Colonic mucosa (tissue), 4 donors: ENCODE data around the gene C1orf105. TPM values are rescaled to one million over a fixed set of nuclear protein-coding genes. Genes with fewer than 3 reads are reported as not detected.

Experiments used
- DNase-seq: peaks from one replicate; pipeline ENCODE4 v3.0.0-alpha.2; 2020
- H3K27ac ChIP-seq: fragments of 200-600 bp; one replicate; pipeline ENCODE4 v1.8.0; 2021
- H3K27me3 ChIP-seq: fragments of 200-600 bp; one replicate; pipeline ENCODE4 v1.8.0; 2021
- H3K36me3 ChIP-seq: fragments of 200-600 bp; one replicate; pipeline ENCODE4 v1.8.0; 2021
- H3K4me1 ChIP-seq: fragments of 200-600 bp; one replicate; pipeline ENCODE4 v1.8.0; 2021; ENCODE audit warnings: mild to moderate bottlenecking
- H3K4me3 ChIP-seq: fragments of 200-600 bp; one replicate; pipeline ENCODE4 v1.8.0; 2021
- H3K9ac ChIP-seq, 2 donors: one replicate each; pipeline ENCODE4 v1.7.0; 2013; ENCODE audit warnings: control low read depth in 2 of 2, low read depth in 2 of 2, low read length in 2 of 2
- H3K9me3 ChIP-seq: fragments of 200-600 bp; one replicate; pipeline ENCODE4 v1.8.0; 2021
- CTCF ChIP-seq: fragments of 200-600 bp; IDR thresholded peaks from one replicate; pipeline ENCODE4 v1.8.0; 2022; ENCODE audit warnings: antibody characterized with exemption, mild to moderate bottlenecking
- intact Hi-C: fragments of 100-400 bp; cut with DNase I; formaldehyde crosslinking; loops from one replicate; pipeline ENCODE4 v1.14.1; 2022
- total RNA-seq, 2 donors: library from RNA; stranded (reverse); fragmentation: NEBNext Ultra II Directional in 1 of 2; extraction: Animal tissue kit (Norgen Biotek cat#: 25700) in 1 of 2; gene quantifications; one replicate each; pipeline ENCODE4 v1.2.1, GENCODE V29; 2021
- donor health status: healthy.
- donor health status: DM: no; HTN: no; CAD: no.
- donor health status: DM: no; HTN: no; CAD: no.

The C1orf105 gene
- total RNA-seq, 2 donors from 2014 or later: not detected

DNA sequence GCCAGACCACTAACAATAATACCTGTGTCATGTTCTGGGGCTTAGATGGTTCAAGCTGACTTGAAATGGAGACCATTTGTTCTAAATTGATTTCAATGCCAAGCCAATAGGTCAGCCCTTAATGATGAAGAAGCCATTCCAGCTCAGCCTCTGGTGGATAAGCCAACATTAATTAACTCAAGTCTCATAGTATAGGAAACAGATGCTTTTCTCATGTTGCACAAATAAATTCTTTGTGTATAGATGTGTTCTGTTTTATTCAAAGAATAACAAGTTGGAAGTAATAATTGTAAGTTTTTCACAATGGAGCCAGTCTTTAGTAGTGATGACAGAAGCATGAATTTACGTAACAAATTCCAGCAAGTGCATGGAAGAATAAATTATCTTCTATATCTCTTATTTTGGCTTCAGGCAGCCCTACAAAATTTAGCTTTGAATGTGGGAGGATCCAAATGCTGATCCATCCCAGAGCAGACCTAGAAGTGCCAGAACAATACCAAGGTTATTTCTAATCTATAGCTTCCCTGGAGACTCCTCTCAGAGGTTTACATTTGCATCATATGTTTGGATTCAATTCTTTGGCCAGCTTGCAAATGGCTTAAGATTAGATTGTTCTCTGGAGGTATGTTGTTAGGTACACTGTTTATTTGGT is 42.2 kb upstream of the C1orf105 start:
- Histone ChIP-seq H3K4me3 (no peak overlapping the region), H3K9me3 (no peaks in the 10 kb centered on the region), H3K9ac (no peak overlapping the region), H3K27me3 (no peaks in the 10 kb centered on the region), H3K36me3 (no peaks in the 10 kb centered on the region), H3K27ac (no peak overlapping the region), H3K4me1 (no peaks in the 10 kb centered on the region)
- TF ChIP-seq CTCF: no peak
- DNase-seq: no peak
- intact Hi-C loops: no loop called here

GRCh38 chr1:172380441-172381244 is 39.8 kb upstream of the C1orf105 start:
- intact Hi-C loops: no loop called here
- no peak for DNase-seq
- no peak for TF ChIP-seq CTCF
- Histone ChIP-seq H3K4me1 (no peaks in the 10 kb centered on the region), H3K4me3 (no peak overlapping the region), H3K36me3 (no peaks in the 10 kb centered on the region), H3K27me3 (no peaks in the 10 kb centered on the region), H3K9me3 (no peaks in the 10 kb centered on the region), H3K9ac (no peak overlapping the region), H3K27ac (no peak overlapping the region)

- Histone ChIP-seq H3K4me3 (no peak overlapping the region), H3K27ac (no peak overlapping the region), H3K9me3 (no peaks in the 10 kb centered on the region), H3K27me3 (no peaks in the 10 kb centered on the region), H3K9ac (no peak overlapping the region), H3K4me1 (no peaks in the 10 kb centered on the region), H3K36me3 (no peaks in the 10 kb centered on the region)
- intact Hi-C loops: no loop called here
- DNase-seq: no peak
- no peak for TF ChIP-seq CTCF
Measured at GRCh38 chr1:172381946-172382345, 38.5 kb upstream of the C1orf105 start.

- no peak for TF ChIP-seq CTCF
- Histone ChIP-seq H3K4me1 (no peaks in the 10 kb centered on the region), H3K9ac (no peak overlapping the region), H3K36me3 (no peaks in the 10 kb centered on the region), H3K27me3 (no peaks in the 10 kb centered on the region), H3K4me3 (no peak overlapping the region), H3K27ac (no peak overlapping the region), H3K9me3 (no peaks in the 10 kb centered on the region)
- intact Hi-C loops: no loop called here
- no peak for DNase-seq
Measured at GRCh38 chr1:172382406-172382805, 38.1 kb upstream of the C1orf105 start.

- DNase-seq: no peak
- no peak for TF ChIP-seq CTCF
- no peaks in the 10 kb centered on the region for H3K4me1 ChIP-seq
- no peak overlapping the region for H3K9ac ChIP-seq
- no peaks in the 10 kb centered on the region for H3K36me3 ChIP-seq
- no peak overlapping the region for H3K4me3 ChIP-seq
- peak overlapping the region; percentile 24 for H3K27ac ChIP-seq
- no peaks in the 10 kb centered on the region for H3K9me3 ChIP-seq
- no peaks in the 10 kb centered on the region for H3K27me3 ChIP-seq
- intact Hi-C loops: no loop called here
Measured at GRCh38 chr1:172382990-172383389, 37.5 kb upstream of the C1orf105 start.
